ENCODE results near the gene CD1C.
A peak's percentile ranks its signal among the peaks of the same experiment; 100 is the strongest.
"Not testable (repeated sequence)": the region's sequence is repeated elsewhere in the genome, so short reads cannot be mapped to it uniquely, and the experiment has no call there.

The CD1C gene

GRCh38 chr1:158289811-158290210, at the start of gene CD1C:
Gene CD1C, plus strand, starts transcription at chr1:158289923. Its CDS starts 142 bp downstream, at chr1:158290065.
- DNase-seq (ENCODE audit: low spot score), result no peak
- FAIRE-seq, result no peak

GRCh38 chr1:158246650-158247049, 43.1 kb upstream of the CD1C start:
- FAIRE-seq (no peak), DNase-seq (ENCODE audit: low spot score) (no peak)

- FAIRE-seq (no peak), DNase-seq (ENCODE audit: low spot score) (no peak)
Measured at GRCh38 chr1:158248118-158248517, 41.6 kb upstream of the CD1C start.

- no peak for DNase-seq (ENCODE audit: low spot score)
- no peak for FAIRE-seq
Measured at GRCh38 chr1:158248771-158249170, 41.0 kb upstream of the CD1C start.

GRCh38 chr1:158249646-158250045, 40.1 kb upstream of the CD1C start:
- FAIRE-seq, result no peak

GRCh38 chr1:158251163-158251562, 38.6 kb upstream of the CD1C start:
- DNase-seq (ENCODE audit: low spot score) (no peak), FAIRE-seq (no peak)

More at GRCh38 chr1:158249646-158250045, 40.1 kb upstream of the CD1C start:
- DNase-seq (ENCODE audit: low spot score), result no peak

- no peak for FAIRE-seq
- DNase-seq (ENCODE audit: low spot score), result no peak
Measured at GRCh38 chr1:158255656-158256055, 34.1 kb upstream of the CD1C start.

- not testable (repeated sequence) for DNase-seq (ENCODE audit: low spot score); FAIRE-seq
Measured at GRCh38 chr1:158256747-158257146, 33.0 kb upstream of the CD1C start.

- DNase-seq (ENCODE audit: low spot score) (no peak), FAIRE-seq (no peak)
Measured at GRCh38 chr1:158257888-158258287, 31.8 kb upstream of the CD1C start.

- DNase-seq (ENCODE audit: low spot score), result no peak
- no peak for FAIRE-seq
Measured at GRCh38 chr1:158259117-158259516, 30.6 kb upstream of the CD1C start.

- no peak for DNase-seq (ENCODE audit: low spot score)
- FAIRE-seq, result no peak
Measured at GRCh38 chr1:158272681-158273080, 17.0 kb upstream of the CD1C start.

GRCh38 chr1:158274797-158275196, 14.9 kb upstream of the CD1C start:
- FAIRE-seq (no peak), DNase-seq (ENCODE audit: low spot score) (no peak)

GRCh38 chr1:158282421-158282820, 7.3 kb upstream of the CD1C start:
- FAIRE-seq; DNase-seq (ENCODE audit: low spot score): not testable (repeated sequence)

GRCh38 chr1:158283965-158284364, 5.8 kb upstream of the CD1C start:
- peak; percentile 79 for DNase-seq (ENCODE audit: low spot score)
- FAIRE-seq, result peak; percentile 89

GRCh38 chr1:158285756-158286241, 3.9 kb upstream of the CD1C start:
- DNase-seq (ENCODE audit: low spot score) (peak; percentile 84), FAIRE-seq (peak; percentile 83)

- DNase-seq (ENCODE audit: low spot score), result no peak
- FAIRE-seq, result no peak
Measured at GRCh38 chr1:158286487-158286886, 3.2 kb upstream of the CD1C start.

- FAIRE-seq, result no peak
- no peak for DNase-seq (ENCODE audit: low spot score)
Measured at GRCh38 chr1:158286941-158287346, 2.8 kb upstream of the CD1C start.

- FAIRE-seq (no peak), DNase-seq (ENCODE audit: low spot score) (no peak)
Measured at GRCh38 chr1:158290321-158290844, 660 bp downstream of the CD1C start.

- DNase-seq (ENCODE audit: low spot score) (no peak), FAIRE-seq (no peak)
Measured at GRCh38 chr1:158295791-158296190, 6.1 kb downstream of the CD1C start.

GRCh38 chr1:158310623-158311022, 20.9 kb downstream of the CD1C start:
- FAIRE-seq (no peak), DNase-seq (ENCODE audit: low spot score) (no peak)

- no peak for DNase-seq (ENCODE audit: low spot score)
- no peak for FAIRE-seq
Measured at GRCh38 chr1:158311066-158311465, 21.3 kb downstream of the CD1C start.

GRCh38 chr1:158323866-158324265, 34.1 kb downstream of the CD1C start:
- DNase-seq (ENCODE audit: low spot score) (no peak), FAIRE-seq (no peak)

- FAIRE-seq (no peak), DNase-seq (ENCODE audit: low spot score) (no peak)
Measured at GRCh38 chr1:158324395-158324794, 34.7 kb downstream of the CD1C start.

- FAIRE-seq (no peak), DNase-seq (ENCODE audit: low spot score) (no peak)
Measured at GRCh38 chr1:158327481-158327880, 37.8 kb downstream of the CD1C start.

All from RCC 7860 (cell line).